ENCODE results near the gene GPR183. TPM values are rescaled to one million over a fixed set of nuclear protein-coding genes. Genes with fewer than 3 reads are reported as not detected.

The GPR183 gene
- total RNA-seq, 1 donor from 2014 or later = 5.4 TPM

- DNase-seq (ENCODE audit: low spot score) = no peak
Measured at GRCh38 chr13:99339736-99340397, 32.7 kb upstream of the GPR183 start.

- no peak for DNase-seq (ENCODE audit: low spot score)
Measured at GRCh38 chr13:99339230-99339721, 32.1 kb upstream of the GPR183 start.

- no peak for DNase-seq (ENCODE audit: low spot score)
Measured at GRCh38 chr13:99335603-99336002, 28.4 kb upstream of the GPR183 start.

GRCh38 chr13:99335087-99335486 is 27.9 kb upstream of the GPR183 start:
- no peak for DNase-seq (ENCODE audit: low spot score)

- no peak for DNase-seq (ENCODE audit: low spot score)
Measured at GRCh38 chr13:99334221-99334620, 27.0 kb upstream of the GPR183 start.

- DNase-seq (ENCODE audit: low spot score) = no peak
Measured at GRCh38 chr13:99332456-99332855, 25.3 kb upstream of the GPR183 start.

- no peak for DNase-seq (ENCODE audit: low spot score)
Measured at GRCh38 chr13:99331881-99332293, 24.7 kb upstream of the GPR183 start.

- DNase-seq (ENCODE audit: low spot score) = no peak
Measured at GRCh38 chr13:99330942-99331341, 23.7 kb upstream of the GPR183 start.

- no peak for DNase-seq (ENCODE audit: low spot score)
Measured at GRCh38 chr13:99329477-99329876, 22.3 kb upstream of the GPR183 start.

GRCh38 chr13:99327761-99328160 is 20.6 kb upstream of the GPR183 start:
- no peak for DNase-seq (ENCODE audit: low spot score)

GRCh38 chr13:99327126-99327525 is 19.9 kb upstream of the GPR183 start:
- no peak for DNase-seq (ENCODE audit: low spot score)

- no peak for DNase-seq (ENCODE audit: low spot score)
Measured at GRCh38 chr13:99326012-99326411, 18.8 kb upstream of the GPR183 start.

GRCh38 chr13:99323488-99323887 is 16.3 kb upstream of the GPR183 start:
- DNase-seq (ENCODE audit: low spot score) = no peak

GRCh38 chr13:99322297-99323103 is 15.3 kb upstream of the GPR183 start:
- no peak for DNase-seq (ENCODE audit: low spot score)

GRCh38 chr13:99321709-99322108 is 14.5 kb upstream of the GPR183 start:
- DNase-seq (ENCODE audit: low spot score) = no peak

GRCh38 chr13:99320693-99321481 is 13.7 kb upstream of the GPR183 start:
- DNase-seq (ENCODE audit: low spot score) = no peak

- DNase-seq (ENCODE audit: low spot score) = no peak
Measured at GRCh38 chr13:99316657-99317256, 9.6 kb upstream of the GPR183 start.

- DNase-seq (ENCODE audit: low spot score) = no peak
Measured at GRCh38 chr13:99316224-99316623, 9.0 kb upstream of the GPR183 start.

- DNase-seq (ENCODE audit: low spot score) = no peak
Measured at GRCh38 chr13:99315186-99315585, 8.0 kb upstream of the GPR183 start.

- no peak for DNase-seq (ENCODE audit: low spot score)
Measured at GRCh38 chr13:99314640-99315176, 7.5 kb upstream of the GPR183 start.

- no peak for DNase-seq (ENCODE audit: low spot score)
Measured at GRCh38 chr13:99313941-99314340, 6.7 kb upstream of the GPR183 start.

- no peak for DNase-seq (ENCODE audit: low spot score)
Measured at GRCh38 chr13:99313501-99313900, 6.3 kb upstream of the GPR183 start.

Data from ureter (tissue), 1 donor.